Cerebellar nuclear complex (tissue), 1 donor: ENCODE measurements around the gene PBX4.

Experiments
- DNase-seq, 2 experiments: peaks; one replicate each; lab custom pipeline; 2025; lab: John Stamatoyannopoulos, UW

Gene PBX4

DNA sequence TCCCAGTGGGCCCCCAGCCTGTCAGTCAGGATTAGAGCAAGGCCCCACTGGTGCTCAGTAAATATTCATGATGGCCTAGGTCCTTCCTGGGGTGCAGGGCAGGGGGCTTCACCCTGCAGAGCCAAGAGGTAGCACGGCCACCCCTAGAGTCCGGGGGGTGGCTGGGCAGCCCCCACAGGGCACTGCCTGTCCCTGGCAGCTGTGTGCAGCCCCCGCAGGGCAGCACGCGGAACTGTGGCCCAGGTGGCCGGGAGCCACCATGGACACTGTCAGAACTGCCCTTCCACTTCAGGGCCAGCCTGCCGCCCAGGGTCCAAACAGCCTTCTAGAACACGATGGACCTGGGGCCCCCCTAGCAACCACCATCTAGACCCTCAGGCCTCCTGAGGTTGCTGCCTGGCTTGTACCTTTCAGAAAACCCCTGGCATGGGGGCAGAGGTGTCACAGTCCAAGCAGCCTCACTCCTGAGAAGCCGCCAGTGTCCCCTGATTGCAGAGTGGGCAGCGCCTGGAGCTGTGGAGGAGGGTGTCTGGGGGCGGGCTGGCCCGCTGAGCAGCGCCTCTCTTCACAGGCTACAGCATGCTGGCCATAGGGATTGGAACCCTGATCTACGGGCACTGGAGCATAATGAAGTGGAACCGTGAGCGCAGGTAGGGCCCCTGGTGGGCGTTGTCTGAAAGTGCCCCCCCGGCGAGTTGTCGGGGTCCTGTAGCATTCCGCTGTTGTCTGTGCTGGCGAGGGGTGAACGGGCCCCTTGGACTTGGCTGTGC lies 92.7 kb downstream of the PBX4 start:
- no peak for DNase-seq

GRCh38 chr19:19524053-19524452 lies 94.4 kb downstream of the PBX4 start:
- DNase-seq = no peak

DNA sequence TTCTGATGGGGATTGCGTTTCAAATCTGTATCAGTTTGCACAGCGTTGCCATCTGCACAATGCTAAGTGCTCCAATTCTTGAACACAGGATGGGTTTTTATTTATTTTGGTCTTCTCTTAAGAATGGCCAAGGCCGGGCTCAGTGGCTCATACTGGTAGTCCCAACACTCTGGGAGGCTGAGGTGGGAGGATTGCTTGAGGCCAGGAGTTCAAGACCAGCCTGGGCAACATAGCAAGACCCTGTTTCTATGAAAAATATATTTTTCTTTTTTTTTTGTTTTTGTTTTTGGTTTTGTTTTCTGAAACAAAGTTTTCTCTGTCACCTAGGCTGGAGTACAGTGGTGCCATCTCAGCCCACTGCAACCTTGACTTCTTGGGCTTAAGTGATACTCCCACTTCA lies 95.3 kb downstream of the PBX4 start:
- no peak for DNase-seq

- DNase-seq = no peak
Measured at GRCh38 chr19:19520989-19521388, 97.5 kb downstream of the PBX4 start.

DNA sequence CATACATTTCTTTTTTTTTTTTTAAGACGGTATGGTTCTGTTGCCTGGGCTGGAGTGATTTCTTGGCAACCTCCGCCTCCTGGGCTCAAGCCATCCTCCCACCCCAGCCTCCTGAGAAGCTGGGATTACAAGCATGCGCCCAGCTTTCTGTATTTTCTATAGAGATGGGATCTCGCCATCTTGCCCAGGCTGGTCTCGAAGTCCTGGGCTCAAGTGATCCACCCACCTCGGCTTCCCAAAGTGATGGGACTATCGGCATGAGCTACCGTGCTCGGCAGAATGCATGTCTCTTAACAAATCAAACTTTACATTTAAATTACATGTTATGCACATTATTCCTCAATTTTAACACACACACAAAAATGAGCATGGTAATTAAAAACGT lies 101.3 kb downstream of the PBX4 start:
- DNase-seq = no peak

- peak in 1 of 2 experiments; percentile 73 for DNase-seq
Measured at GRCh38 chr19:19515642-19516519, 102.6 kb downstream of the PBX4 start, which contains the start of gene NDUFA13. Gene NDUFA13 (plus strand): TSS chr19:19516225. CDS start chr19:19516239, 14 bp downstream.

DNA sequence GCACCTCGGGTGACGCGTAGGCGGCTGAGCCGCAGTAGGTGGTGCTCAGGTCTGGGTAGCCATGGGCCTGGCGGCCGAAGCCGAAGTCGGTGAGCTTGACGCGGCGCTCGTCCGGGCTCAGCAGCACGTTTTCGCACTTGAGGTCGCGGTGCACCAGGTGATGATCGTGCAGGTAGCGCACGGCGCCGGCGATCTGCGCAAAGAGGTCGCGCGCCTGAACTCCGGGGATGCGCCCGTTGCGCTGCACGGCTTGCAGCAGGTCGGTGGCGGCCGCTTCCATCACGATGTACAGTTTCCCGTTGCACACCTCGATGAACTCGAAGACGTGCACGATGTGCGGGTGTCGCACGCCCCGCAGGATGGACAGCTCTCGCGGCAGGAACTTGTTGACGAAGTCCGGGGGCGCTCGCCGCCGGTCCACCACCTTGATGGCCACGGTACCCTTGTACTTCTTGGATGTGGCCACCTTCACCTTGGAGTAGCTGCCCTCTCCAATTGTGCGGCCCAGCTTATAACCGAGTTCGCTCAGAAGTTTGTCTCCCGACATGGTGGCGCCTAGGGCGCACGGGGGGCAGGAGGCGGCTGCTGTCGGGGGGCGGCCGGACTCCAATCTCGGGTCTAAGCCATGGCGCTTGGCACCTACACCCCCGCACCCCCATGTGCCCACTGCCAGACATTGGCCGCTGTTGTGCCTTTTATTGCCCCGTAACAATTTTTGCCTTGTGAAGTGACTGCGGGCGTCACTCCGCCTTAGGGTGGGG lies 103.4 kb downstream of the PBX4 start, which contains the start of gene TSSK6:
TSSK6 (minus strand) TSS at position 668 of the 761 bp plus-strand sequence; CDS start at position 547, 121 bp downstream.
- no peak for DNase-seq

- DNase-seq = no peak
Measured at GRCh38 chr19:19514215-19514657, 104.3 kb downstream of the PBX4 start.

DNA sequence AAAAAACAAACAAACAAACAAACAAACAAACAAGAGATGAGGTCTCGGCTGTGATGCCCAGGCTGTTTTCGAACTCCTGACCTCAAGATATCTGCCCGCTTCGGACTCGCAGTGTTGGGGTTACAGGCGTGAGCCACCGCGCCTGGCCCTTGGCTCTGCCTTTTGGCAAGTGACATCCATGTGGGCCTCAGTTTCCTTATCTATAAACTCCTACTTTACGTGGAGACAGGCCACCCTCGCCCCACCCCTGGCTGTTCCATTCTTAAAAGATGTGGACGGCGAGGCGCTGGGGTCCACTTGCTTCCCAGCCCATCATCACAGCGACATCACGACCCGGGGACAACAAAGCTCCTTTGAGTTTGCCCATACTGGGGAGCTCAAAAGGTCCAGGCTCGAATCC lies 104.8 kb downstream of the PBX4 start:
- no peak for DNase-seq
